GM12878 (cell line): ENCODE results near the gene F3. TPM values are rescaled to one million over a fixed set of nuclear protein-coding genes. Genes with fewer than 3 reads are reported as not detected.

ENCODE experiments used
- ATAC-seq: fragments of 200-7000 bp; cut with Tn5 transposase; 3 replicates; pipeline ENCODE4 v1.9.1; 2020; ENCODE audit warnings: mild to moderate bottlenecking, moderate library complexity
- BruUV-seq: library from RNA; stranded (reverse); fragments of 400-500 nt; replicated peaks from 2 replicates; lab custom pipeline; 2021; lab: Mats Ljungman, UMichigan
- CTCF ChIA-PET: fragments of 300-600 bp; sonication (Branson Sonifier 250); formaldehyde crosslinking; extraction: SDS; loops from one replicate; lab custom pipeline; 2021; ENCODE audit warnings: inconsistent platforms; lab: Yijun Ruan, JAX
- POLR2A ChIA-PET: fragments of 350-600 bp; formaldehyde crosslinking; extraction: SDS; loops from one replicate; lab custom pipeline; 2021; ENCODE audit warnings: inconsistent platforms; lab: Charles Lee
- RAD21 ChIA-PET: fragments of 300-600 bp; sonication (Branson Sonifier 250); formaldehyde crosslinking; loops from one replicate; lab custom pipeline; 2023; ENCODE audit warnings: antibody characterized with exemption; ENCODE audit not compliant: unreplicated experiment; lab: Charles Lee
- SMC1A ChIA-PET: fragments of 300-600 bp; sonication (Branson Sonifier 250); formaldehyde crosslinking; loops from one replicate; lab custom pipeline; 2023; ENCODE audit not compliant: unreplicated experiment, uncharacterized antibody; lab: Charles Lee
- DNase-seq: peaks from one replicate; pipeline ENCODE4 v3.0.0-alpha.2; 2011; ENCODE audit warnings: low read depth, low spot score
- FAIRE-seq: peaks from 3 replicates; lab custom pipeline; 2011; peaks lifted over from hg19 to GRCh38; lab: Jason Lieb, UNC
- H2AFZ ChIP-seq: 2 replicates; pipeline ENCODE4 v1.6.0; 2011; ENCODE audit warnings: low read depth, low read length, control low read depth; ENCODE audit not compliant: control insufficient read depth
- H3K27ac ChIP-seq: 2 replicates; pipeline ENCODE4 v1.5.1; 2011; ENCODE audit warnings: control low read depth; ENCODE audit not compliant: control insufficient read depth, insufficient read depth
- H3K27me3 ChIP-seq, 2 experiments: replicated peaks in 1 of 2; 2 replicates each; pipeline versions ENCODE4 v1.6.0 to v1.6.1; 2011; ENCODE audit warnings: low read length in 1 of 2; ENCODE audit not compliant: control insufficient read depth in 2 of 2, insufficient read depth in 2 of 2
- H3K36me3 ChIP-seq, 2 experiments: 2 replicates each; pipeline ENCODE4 v1.5.1; 2011; ENCODE audit warnings: low read length in 1 of 2; ENCODE audit not compliant: control insufficient read depth in 2 of 2, insufficient read depth in 2 of 2
- H3K4me1 ChIP-seq: 2 replicates; pipeline ENCODE4 v1.6.1; 2011; ENCODE audit warnings: mild to moderate bottlenecking, low read length, moderate library complexity, mixed read lengths; ENCODE audit not compliant: control insufficient read depth, insufficient read depth
- H3K4me2 ChIP-seq: 2 replicates; pipeline ENCODE4 v1.6.0; 2011; ENCODE audit warnings: control low read depth; ENCODE audit not compliant: control insufficient read depth, insufficient read depth
- H3K4me3 ChIP-seq: fragments of 200-600 bp; sonication (generic); 2 replicates; pipeline ENCODE4 v1.5.1; 2016
- H3K79me2 ChIP-seq: 2 replicates; pipeline ENCODE4 v1.6.0; 2011; ENCODE audit warnings: low read length; ENCODE audit not compliant: control insufficient read depth, insufficient read depth
- H3K9ac ChIP-seq: 2 replicates; pipeline ENCODE4 v1.8.0; 2011; ENCODE audit warnings: low read length, control low read depth, mixed read lengths; ENCODE audit not compliant: control insufficient read depth, insufficient read depth
- H3K9me3 ChIP-seq: replicated peaks from 3 replicates; pipeline ENCODE4 v1.5.1; 2011; ENCODE audit warnings: mild to moderate bottlenecking, low read length; ENCODE audit not compliant: control insufficient read depth, insufficient read depth
- H4K20me1 ChIP-seq: 2 replicates; pipeline ENCODE4 v1.6.0; 2011; ENCODE audit not compliant: control insufficient read depth, insufficient read depth
- BRCA1 ChIP-seq: IDR thresholded peaks from 2 replicates; pipeline ENCODE4 v1.6.1; 2011; ENCODE audit warnings: low read depth, low read length, improper control_type of control experiment
- CHD2 ChIP-seq: IDR thresholded peaks from 2 replicates; pipeline ENCODE4 v1.6.1; 2011; ENCODE audit warnings: low read depth, low read length, improper control_type of control experiment, borderline replicate concordance
- KDM1A ChIP-seq: fragments of 200-600 bp; sonication (generic); IDR thresholded peaks from 2 replicates; pipeline ENCODE4 v1.6.1; 2016; ENCODE audit warnings: borderline replicate concordance
- NBN ChIP-seq: fragments of 450-650 bp; IDR thresholded peaks from 2 replicates; pipeline ENCODE4 v1.6.1; 2016
- NR2C1 ChIP-seq: fragments of 450-650 bp; IDR thresholded peaks from 2 replicates; pipeline ENCODE4 v1.6.1; 2017; ENCODE audit warnings: antibody characterized with exemption, mild to moderate bottlenecking, moderate library complexity
- SMAD1 ChIP-seq: fragments of 450-650 bp; IDR thresholded peaks from 2 replicates; pipeline ENCODE4 v1.6.1; 2018; ENCODE audit warnings: mild to moderate bottlenecking, low read depth; ENCODE audit not compliant: partially characterized antibody
- WGBS: methylation state at CpG from one replicate; pipeline ENCODE4 v1.1.6; 2016; ENCODE audit warnings: low lambda C conversion rate; ENCODE audit not compliant: insufficient replicate concordance, insufficient coverage; ENCODE audit errors: missing lambda C conversion rate; 5-methylcytosine and 5-hydroxymethylcytosine counted together
- in situ Hi-C: fragments of 300-500 bp; cut with MboI; formaldehyde crosslinking; loops from 9 replicates; pipeline ENCODE4 v1.14.3; 2018; ENCODE audit warnings: mixed read lengths
- intact Hi-C: fragments of 100-400 bp; cut with micrococcal nuclease; formaldehyde crosslinking; loops from one replicate; pipeline ENCODE4 v1.14.2; 2022; ENCODE audit not compliant: unreplicated experiment
- polyA plus RNA-seq, 11 experiments: library from polyadenylated mRNA; depleted of rRNA in 4 of 11; unstranded in 6 of 11; stranded (reverse) in 5 of 11; fragments of >200 nt; fragmentation: Nextera tagmentation in 4 of 11; fragmentation: Illumina TruSeq in 1 of 11; extraction: Ambion mirVana in 4 of 11; extraction: Trizol in 1 of 11; gene quantifications; 1 replicate in 1 of 11; 2 replicates in 10 of 11; pipeline versions ENCODE4 v1.2.1 to v1.2.3, GENCODE V29; 2011 to 2016; ENCODE audit warnings: inconsistent platforms in 2 of 11, missing spikeins in 2 of 11, low read depth in 1 of 11
- total RNA-seq, 4 experiments: library from RNA; depleted of rRNA in 3 of 4; stranded (reverse); fragments of >200 nt in 3 of 4; fragmentation: Illumina TruSeq in 1 of 4; extraction: Trizol in 1 of 4; gene quantifications; 2 replicates each; pipeline versions ENCODE4 v1.2.1 to v1.2.3, GENCODE V29; 2013 to 2021
- TF ChIP-seq, protein P1 (sequence below): fragments of 450-650 bp; IDR thresholded peaks from 2 replicates; pipeline ENCODE4 v1.6.1; 2017; ENCODE audit warnings: borderline replicate concordance
- TF ChIP-seq, protein P2 (sequence below): fragments of 150-350 bp; IDR thresholded peaks from 2 replicates; pipeline ENCODE4 v1.6.1; 2016; ENCODE audit warnings: low read depth, low read length
- TF ChIP-seq, protein P3 (sequence below), 3 experiments: IDR thresholded peaks in 2 of 3; conservative IDR thresholded peaks in 1 of 3; 2 replicates each; pipeline ENCODE4 v1.5.1; 2011; ENCODE audit warnings: low read depth in 3 of 3, low read length in 3 of 3, mild to moderate bottlenecking in 3 of 3, control low read depth in 2 of 3, moderate library complexity in 2 of 3, inconsistent platforms in 1 of 3, mixed read lengths in 1 of 3; ENCODE audit not compliant: control insufficient read depth in 2 of 3, insufficient read depth in 1 of 3; ENCODE audit errors: extremely low read depth in 1 of 3
- TF ChIP-seq, protein P4 (sequence below): IDR thresholded peaks from 2 replicates; pipeline ENCODE4 v1.6.1; 2012; ENCODE audit warnings: low read depth, low read length, improper control_type of control experiment
- TF ChIP-seq, protein P5 (sequence below): fragments of 450-650 bp; IDR thresholded peaks from 2 replicates; pipeline ENCODE4 v1.6.1; 2017; ENCODE audit warnings: low read depth, mild to moderate bottlenecking, moderate library complexity
- TF ChIP-seq, protein P6 (sequence below): IDR thresholded peaks from 2 replicates; pipeline ENCODE4 v1.6.1; 2012; ENCODE audit warnings: low read length, inconsistent platforms

F3 gene
- total and polyA plus RNA-seq, 10 of the 15 experiments (the other 5 are each of a cell fraction or from before 2014, with no cell fraction given), result 0.18 to 0.33 TPM; not detected in 8

DNA sequence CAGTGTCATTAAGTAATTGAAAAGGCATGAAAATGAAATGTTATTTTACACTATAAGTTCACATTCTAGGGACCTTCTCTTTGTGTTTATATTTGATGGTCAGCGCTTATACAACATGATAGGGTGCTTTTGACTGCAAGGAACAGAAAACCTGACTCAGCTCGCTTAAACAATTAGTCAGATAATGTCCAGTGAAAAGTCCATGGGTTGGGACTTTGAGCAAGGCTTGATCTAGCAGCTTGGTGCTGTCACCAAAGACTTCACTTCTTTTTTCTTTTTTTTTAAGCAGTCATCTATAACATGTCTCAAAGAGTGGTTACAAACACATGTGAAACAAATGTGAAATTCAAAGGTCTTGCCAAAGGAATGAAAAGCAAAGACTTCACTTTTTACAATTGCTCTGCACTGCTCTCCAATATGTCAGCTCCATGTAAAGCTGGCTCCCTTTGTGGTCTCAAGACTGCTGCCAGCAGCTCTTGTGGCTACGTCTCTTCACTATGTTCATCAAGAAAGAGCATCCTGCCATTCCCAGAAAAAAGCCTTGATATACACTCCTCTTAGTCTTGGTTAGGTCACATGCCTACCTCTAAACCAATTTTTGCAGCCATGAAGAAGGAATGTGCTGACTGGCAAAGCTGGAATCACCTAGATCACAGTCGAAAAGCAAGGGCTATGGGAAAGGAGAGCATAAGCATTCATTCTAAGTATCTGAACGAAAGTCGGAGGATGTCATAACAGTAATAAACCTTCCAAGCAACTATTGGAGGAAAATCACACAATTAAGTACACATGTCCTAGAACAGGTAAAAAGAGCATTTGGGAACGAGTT, 15.2 kb downstream of the F3 start:
- Histone ChIP-seq H3K36me3 (no peaks in the 10 kb centered on the region), H3K4me1 (no peaks in the 10 kb centered on the region), H3K4me3 (no peak overlapping the region), H2AFZ (no peak overlapping the region), H3K9me3 (no peaks in the 10 kb centered on the region), H3K9ac (no peak overlapping the region), H3K27me3 (no peaks in the 10 kb centered on the region), H3K27ac (no peak overlapping the region), H4K20me1 (no peaks in the 10 kb centered on the region), H3K4me2 (no peak overlapping the region), H3K79me2 (no peaks in the 10 kb centered on the region)
- DNase-seq (no peak), ATAC-seq (no peak), FAIRE-seq (no peak)
- ChIA-PET POLR2A (no interaction called here), SMC1A (interaction anchor here (0.6 to 1.0 kb wide), 2 partner anchors 120 to 280 kb away, joined by 3 to 4 read pairs; no protein-coding TSS in a partner anchor), RAD21 (no interaction called here), CTCF (interaction anchor here (0.7 to 2.8 kb wide), 4 partner anchors 9 to 279 kb away, joined by 3 to 12 read pairs (median 6); no protein-coding TSS in a partner anchor)
- BruUV-seq, result no TSS peak
- in situ Hi-C loops, result no loop called here
- 49% methylated on average over 7 of the region's 7 CpGs for WGBS
- intact Hi-C loops, result no loop called here
- TF ChIP-seq BRCA1 (no peak), CHD2 (no peak), KDM1A (no peak), NBN (no peak), NR2C1 (no peak), SMAD1 (no peak)
- TF ChIP-seq, protein P1, sequence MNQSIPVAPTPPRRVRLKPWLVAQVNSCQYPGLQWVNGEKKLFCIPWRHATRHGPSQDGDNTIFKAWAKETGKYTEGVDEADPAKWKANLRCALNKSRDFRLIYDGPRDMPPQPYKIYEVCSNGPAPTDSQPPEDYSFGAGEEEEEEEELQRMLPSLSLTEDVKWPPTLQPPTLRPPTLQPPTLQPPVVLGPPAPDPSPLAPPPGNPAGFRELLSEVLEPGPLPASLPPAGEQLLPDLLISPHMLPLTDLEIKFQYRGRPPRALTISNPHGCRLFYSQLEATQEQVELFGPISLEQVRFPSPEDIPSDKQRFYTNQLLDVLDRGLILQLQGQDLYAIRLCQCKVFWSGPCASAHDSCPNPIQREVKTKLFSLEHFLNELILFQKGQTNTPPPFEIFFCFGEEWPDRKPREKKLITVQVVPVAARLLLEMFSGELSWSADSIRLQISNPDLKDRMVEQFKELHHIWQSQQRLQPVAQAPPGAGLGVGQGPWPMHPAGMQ, result no peak
- TF ChIP-seq, protein P2, sequence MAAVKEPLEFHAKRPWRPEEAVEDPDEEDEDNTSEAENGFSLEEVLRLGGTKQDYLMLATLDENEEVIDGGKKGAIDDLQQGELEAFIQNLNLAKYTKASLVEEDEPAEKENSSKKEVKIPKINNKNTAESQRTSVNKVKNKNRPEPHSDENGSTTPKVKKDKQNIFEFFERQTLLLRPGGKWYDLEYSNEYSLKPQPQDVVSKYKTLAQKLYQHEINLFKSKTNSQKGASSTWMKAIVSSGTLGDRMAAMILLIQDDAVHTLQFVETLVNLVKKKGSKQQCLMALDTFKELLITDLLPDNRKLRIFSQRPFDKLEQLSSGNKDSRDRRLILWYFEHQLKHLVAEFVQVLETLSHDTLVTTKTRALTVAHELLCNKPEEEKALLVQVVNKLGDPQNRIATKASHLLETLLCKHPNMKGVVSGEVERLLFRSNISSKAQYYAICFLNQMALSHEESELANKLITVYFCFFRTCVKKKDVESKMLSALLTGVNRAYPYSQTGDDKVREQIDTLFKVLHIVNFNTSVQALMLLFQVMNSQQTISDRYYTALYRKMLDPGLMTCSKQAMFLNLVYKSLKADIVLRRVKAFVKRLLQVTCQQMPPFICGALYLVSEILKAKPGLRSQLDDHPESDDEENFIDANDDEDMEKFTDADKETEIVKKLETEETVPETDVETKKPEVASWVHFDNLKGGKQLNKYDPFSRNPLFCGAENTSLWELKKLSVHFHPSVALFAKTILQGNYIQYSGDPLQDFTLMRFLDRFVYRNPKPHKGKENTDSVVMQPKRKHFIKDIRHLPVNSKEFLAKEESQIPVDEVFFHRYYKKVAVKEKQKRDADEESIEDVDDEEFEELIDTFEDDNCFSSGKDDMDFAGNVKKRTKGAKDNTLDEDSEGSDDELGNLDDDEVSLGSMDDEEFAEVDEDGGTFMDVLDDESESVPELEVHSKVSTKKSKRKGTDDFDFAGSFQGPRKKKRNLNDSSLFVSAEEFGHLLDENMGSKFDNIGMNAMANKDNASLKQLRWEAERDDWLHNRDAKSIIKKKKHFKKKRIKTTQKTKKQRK, result no peak
- TF ChIP-seq, protein P3, sequence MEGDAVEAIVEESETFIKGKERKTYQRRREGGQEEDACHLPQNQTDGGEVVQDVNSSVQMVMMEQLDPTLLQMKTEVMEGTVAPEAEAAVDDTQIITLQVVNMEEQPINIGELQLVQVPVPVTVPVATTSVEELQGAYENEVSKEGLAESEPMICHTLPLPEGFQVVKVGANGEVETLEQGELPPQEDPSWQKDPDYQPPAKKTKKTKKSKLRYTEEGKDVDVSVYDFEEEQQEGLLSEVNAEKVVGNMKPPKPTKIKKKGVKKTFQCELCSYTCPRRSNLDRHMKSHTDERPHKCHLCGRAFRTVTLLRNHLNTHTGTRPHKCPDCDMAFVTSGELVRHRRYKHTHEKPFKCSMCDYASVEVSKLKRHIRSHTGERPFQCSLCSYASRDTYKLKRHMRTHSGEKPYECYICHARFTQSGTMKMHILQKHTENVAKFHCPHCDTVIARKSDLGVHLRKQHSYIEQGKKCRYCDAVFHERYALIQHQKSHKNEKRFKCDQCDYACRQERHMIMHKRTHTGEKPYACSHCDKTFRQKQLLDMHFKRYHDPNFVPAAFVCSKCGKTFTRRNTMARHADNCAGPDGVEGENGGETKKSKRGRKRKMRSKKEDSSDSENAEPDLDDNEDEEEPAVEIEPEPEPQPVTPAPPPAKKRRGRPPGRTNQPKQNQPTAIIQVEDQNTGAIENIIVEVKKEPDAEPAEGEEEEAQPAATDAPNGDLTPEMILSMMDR (IDR thresholded peaks at IDR 0.05 in 2 of 3, conservative IDR thresholded peaks at IDR 0.05 in 1 of 3; ENCODE audit: control insufficient read depth in 2 of 3, extremely low read depth in 1 of 3, insufficient read depth in 1 of 3, low read depth in 3 of 3, low read length in 3 of 3), result no peak
- TF ChIP-seq, protein P4, sequence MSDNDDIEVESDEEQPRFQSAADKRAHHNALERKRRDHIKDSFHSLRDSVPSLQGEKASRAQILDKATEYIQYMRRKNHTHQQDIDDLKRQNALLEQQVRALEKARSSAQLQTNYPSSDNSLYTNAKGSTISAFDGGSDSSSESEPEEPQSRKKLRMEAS, result no peak
- TF ChIP-seq, protein P5, sequence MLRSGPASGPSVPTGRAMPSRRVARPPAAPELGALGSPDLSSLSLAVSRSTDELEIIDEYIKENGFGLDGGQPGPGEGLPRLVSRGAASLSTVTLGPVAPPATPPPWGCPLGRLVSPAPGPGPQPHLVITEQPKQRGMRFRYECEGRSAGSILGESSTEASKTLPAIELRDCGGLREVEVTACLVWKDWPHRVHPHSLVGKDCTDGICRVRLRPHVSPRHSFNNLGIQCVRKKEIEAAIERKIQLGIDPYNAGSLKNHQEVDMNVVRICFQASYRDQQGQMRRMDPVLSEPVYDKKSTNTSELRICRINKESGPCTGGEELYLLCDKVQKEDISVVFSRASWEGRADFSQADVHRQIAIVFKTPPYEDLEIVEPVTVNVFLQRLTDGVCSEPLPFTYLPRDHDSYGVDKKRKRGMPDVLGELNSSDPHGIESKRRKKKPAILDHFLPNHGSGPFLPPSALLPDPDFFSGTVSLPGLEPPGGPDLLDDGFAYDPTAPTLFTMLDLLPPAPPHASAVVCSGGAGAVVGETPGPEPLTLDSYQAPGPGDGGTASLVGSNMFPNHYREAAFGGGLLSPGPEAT, result no peak
- TF ChIP-seq, protein P6, sequence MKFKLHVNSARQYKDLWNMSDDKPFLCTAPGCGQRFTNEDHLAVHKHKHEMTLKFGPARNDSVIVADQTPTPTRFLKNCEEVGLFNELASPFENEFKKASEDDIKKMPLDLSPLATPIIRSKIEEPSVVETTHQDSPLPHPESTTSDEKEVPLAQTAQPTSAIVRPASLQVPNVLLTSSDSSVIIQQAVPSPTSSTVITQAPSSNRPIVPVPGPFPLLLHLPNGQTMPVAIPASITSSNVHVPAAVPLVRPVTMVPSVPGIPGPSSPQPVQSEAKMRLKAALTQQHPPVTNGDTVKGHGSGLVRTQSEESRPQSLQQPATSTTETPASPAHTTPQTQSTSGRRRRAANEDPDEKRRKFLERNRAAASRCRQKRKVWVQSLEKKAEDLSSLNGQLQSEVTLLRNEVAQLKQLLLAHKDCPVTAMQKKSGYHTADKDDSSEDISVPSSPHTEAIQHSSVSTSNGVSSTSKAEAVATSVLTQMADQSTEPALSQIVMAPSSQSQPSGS, result no peak
